Frontal cortex (tissue), 4 donors: ENCODE data around the gene GCSAM. TPM values are rescaled to one million over a fixed set of nuclear protein-coding genes. Genes with fewer than 3 reads are reported as not detected.
"Not testable (repeated sequence)": the region's sequence is repeated elsewhere in the genome, so short reads cannot be mapped to it uniquely, and the experiment has no call there.

Source experiments
- DNase-seq, 2 donors: peaks; one replicate each; pipeline ENCODE4 v3.0.0; 2012; ENCODE audit warnings: low spot score in 2 of 2
- FAIRE-seq: peaks from 2 replicates; lab custom pipeline; 2012; peaks lifted over from hg19 to GRCh38; lab: Jason Lieb, UNC
- small RNA-seq: library from RNA; depleted of rRNA; stranded (forward); fragments of <200 nt; gene quantifications from one replicate; pipeline ENCODE3, GENCODE V24; 2014
- total RNA-seq: library from RNA; depleted of rRNA; stranded (reverse); fragments of >200 nt; gene quantifications from one replicate; pipeline ENCODE4 v1.2.3, GENCODE V29; 2014
- donor health status: control.
- donor health status: control.
- donor health status: control.

The GCSAM gene
- total RNA-seq, 1 donor from 2014 or later = not detected

DNA sequence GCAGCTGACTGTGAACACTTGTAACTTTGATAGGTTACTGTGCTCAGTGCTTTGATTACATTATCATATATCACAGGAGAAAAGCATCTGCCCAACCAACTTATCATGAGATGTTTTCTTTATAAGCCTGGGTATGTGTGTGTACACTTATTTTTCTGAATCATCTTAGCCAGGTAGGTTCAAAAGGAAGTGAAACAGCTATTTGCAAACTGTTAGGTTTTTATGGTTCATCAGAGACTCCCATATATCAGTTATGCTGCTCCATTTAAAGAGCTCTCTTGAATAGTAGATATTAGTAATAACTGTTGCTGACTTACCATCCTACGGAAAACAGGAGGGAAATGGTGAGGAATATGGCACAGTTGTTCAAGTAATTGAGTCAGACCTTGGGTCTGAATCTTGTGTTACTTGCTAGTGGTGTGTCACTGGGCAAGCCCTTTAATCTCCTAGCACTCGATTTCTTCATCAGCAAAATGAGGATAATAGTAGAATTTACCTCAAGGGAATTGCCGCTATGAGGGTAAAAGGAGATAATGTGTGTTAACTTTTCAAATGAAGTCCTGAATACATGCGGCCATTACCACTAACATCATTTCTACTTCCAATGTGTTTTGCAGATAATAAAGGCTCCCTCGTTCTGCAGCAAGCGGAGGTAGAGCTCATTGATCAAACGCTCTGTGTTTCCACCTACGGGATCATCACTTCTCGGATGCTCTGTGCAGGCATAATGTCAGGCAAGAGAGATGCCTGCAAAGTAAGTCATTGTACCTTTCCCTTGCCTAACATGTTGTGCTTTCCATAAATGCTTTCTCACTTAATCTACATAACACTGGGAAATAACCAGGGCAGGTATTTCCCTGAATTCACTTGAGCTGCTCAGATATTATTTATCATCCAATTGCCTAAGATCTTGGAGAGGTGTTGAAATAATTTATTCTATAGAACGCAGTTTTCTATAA lies 54.6 kb downstream of the GCSAM start:
- DNase-seq (no peak), FAIRE-seq (no peak)

GRCh38 chr3:112074616-112075497 lies 58.2 kb downstream of the GCSAM start:
- DNase-seq (no peak), FAIRE-seq (no peak)

DNA sequence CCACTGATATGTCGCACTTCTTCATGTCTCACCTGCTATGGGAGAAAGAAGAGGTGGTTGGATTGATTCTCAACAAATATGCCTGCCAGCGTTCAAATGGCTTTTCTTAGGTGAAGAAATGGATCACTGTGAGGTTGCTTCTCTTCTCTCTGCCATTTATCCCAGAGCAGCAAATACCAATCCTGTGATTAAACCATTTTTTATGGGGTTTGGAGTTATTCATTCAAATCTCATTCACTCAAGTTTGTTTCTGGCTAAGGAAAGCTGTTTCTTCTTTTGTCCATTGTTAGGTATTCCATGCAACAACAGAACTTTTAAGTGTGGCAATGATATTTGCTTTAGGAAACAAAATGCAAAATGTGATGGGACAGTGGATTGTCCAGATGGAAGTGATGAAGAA lies 59.0 kb downstream of the GCSAM start:
- FAIRE-seq (no peak), DNase-seq (no peak)

DNA sequence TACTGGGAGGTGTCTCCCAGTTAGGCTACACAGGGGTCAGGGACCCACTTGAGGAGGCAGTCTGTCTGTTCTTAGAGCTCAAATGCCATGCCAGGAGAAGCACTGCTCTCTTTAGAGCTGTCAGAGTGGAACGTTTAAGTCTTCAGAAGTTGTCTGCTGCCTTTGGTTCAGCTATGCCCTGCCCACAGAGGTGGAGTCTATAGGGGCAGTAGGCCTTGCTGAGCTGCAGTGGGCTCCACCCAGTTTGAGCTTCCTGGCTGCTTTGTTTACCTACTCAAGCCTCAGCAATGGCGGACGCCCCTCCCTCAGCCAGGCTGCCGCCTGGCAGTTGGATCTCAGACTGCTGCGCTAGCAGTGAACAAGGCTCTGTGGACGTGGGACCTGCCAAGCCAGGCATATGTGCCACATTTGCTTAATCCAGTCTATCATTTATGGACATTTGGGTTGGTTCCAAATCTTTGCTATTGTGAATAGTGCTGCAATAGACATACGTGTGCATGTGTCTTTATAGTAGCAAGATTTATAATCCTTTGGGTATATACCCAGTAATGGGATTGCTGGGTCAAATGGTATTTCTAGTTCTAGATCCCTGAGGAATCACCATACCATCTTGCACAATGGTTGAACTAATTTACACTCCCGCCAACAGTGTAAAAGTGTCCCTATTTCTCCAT lies 60.5 kb downstream of the GCSAM start:
- not testable (repeated sequence) for DNase-seq, FAIRE-seq

Small RNA genes within 50 kb of the gene (small RNA-seq; reads per million reads assigned to genes)
- not detected for gene MIR567

Other genes starting within 250 kb of the GCSAM start
- gene ABHD10, start 154.2 kb downstream of the GCSAM start, total RNA-seq = 85.6 TPM
- gene TAGLN3, start 134.3 kb downstream of the GCSAM start, total RNA-seq = 174 TPM
- 0.41 TPM for gene TMPRSS7, start 98.5 kb downstream of the GCSAM start, total RNA-seq
- gene C3orf52, start 46.9 kb downstream of the GCSAM start, total RNA-seq = 0.41 TPM
- gene SLC9C1, start 161.0 kb upstream of the GCSAM start, total RNA-seq = 0.41 TPM
- 49.7 TPM for gene CD200, start 199.9 kb upstream of the GCSAM start, total RNA-seq